OCI-LY3 (cell line): ENCODE results near the gene ENO1.

ENCODE experiments used
- CTCF ChIP-seq: fragments of 200-600, 300-600 bp; sonication (generic); IDR thresholded peaks from 2 replicates; pipeline ENCODE4 v1.5.1; 2014; ENCODE audit warnings: antibody characterized with exemption, low read length, low read depth
- EZH2phosphoT487 ChIP-seq: fragments of 200-600 bp; shearing (Covaris generic); IDR thresholded peaks from 2 replicates; pipeline ENCODE4 v1.6.1; 2018; ENCODE audit warnings: antibody characterized with exemption, mixed run types, low read depth

GRCh38 chr1:8866173-8866791 is 12.2 kb downstream of the ENO1 start:
- TF ChIP-seq CTCF, result no peak
- TF ChIP-seq EZH2phosphoT487, result no peak
